CD14-positive monocyte (primary cell): ENCODE measurements around the gene GFPT2. TPM values are rescaled to one million over a fixed set of nuclear protein-coding genes. Genes with fewer than 3 reads are reported as not detected.

Experiments used
- DNase-seq, 3 donors: peaks; one replicate each; pipeline ENCODE4 v3.0.0-alpha.2; 2011 to 2022
- H2AFZ ChIP-seq: 2 replicates; pipeline ENCODE4 v1.6.0; 2012; ENCODE audit warnings: mild to moderate bottlenecking, low read depth, low read length, inconsistent platforms; ENCODE audit not compliant: insufficient read depth, poor library complexity, severe bottlenecking
- H3K27ac ChIP-seq, 2 donors: 1 replicate in 1 of 2; 2 replicates in 1 of 2; pipeline ENCODE4 v1.5.1; 2012 to 2013; ENCODE audit warnings: low read length in 2 of 2, control low read depth in 1 of 2, inconsistent platforms in 1 of 2, low read depth in 1 of 2, mild to moderate bottlenecking in 1 of 2
- H3K27me3 ChIP-seq, 2 donors: one replicate each; pipeline versions ENCODE4 v1.6.0 to v1.6.1; 2011 to 2013; ENCODE audit warnings: low read length in 2 of 2; ENCODE audit not compliant: control insufficient read depth in 2 of 2, insufficient read depth in 2 of 2
- H3K36me3 ChIP-seq, 2 donors: replicated peaks in 1 of 2; 1 replicate in 1 of 2; 2 replicates in 1 of 2; pipeline versions ENCODE4 v1.5.1 to v1.6.1; 2012 to 2013; ENCODE audit warnings: low read length in 2 of 2, control low read depth in 1 of 2, inconsistent platforms in 1 of 2, mild to moderate bottlenecking in 1 of 2; ENCODE audit not compliant: insufficient read depth in 2 of 2, control insufficient read depth in 1 of 2
- H3K4me1 ChIP-seq, 2 donors: 1 replicate in 1 of 2; 2 replicates in 1 of 2; pipeline versions ENCODE4 v1.5.1 to v1.6.1; 2012 to 2013; ENCODE audit warnings: low read length in 2 of 2, control low read depth in 1 of 2, inconsistent platforms in 1 of 2, mild to moderate bottlenecking in 1 of 2, moderate library complexity in 1 of 2; ENCODE audit not compliant: insufficient read depth in 2 of 2, control insufficient read depth in 1 of 2
- H3K4me2 ChIP-seq: replicated peaks from 2 replicates; pipeline ENCODE3; 2012; ENCODE audit warnings: low read length, moderate library complexity, mild to moderate bottlenecking; ENCODE audit not compliant: poor library complexity, severe bottlenecking; ENCODE audit errors: extremely low read depth
- H3K4me3 ChIP-seq, 3 experiments: fragments of 200-600 bp in 1 of 3; sonication (generic) in 1 of 3; replicated peaks in 1 of 3; 1 replicate in 2 of 3; 2 replicates in 1 of 3; pipeline ENCODE4 v1.5.1; 2011 to 2013; ENCODE audit warnings: low read length in 3 of 3, mild to moderate bottlenecking in 3 of 3, control low read depth in 2 of 3, low read depth in 2 of 3, inconsistent platforms in 1 of 3, moderate library complexity in 1 of 3
- H3K79me2 ChIP-seq: 2 replicates; pipeline ENCODE4 v1.6.0; 2012; ENCODE audit warnings: mild to moderate bottlenecking, control low read depth, inconsistent platforms, low read length, moderate library complexity; ENCODE audit not compliant: insufficient read depth
- H3K9ac ChIP-seq: 2 replicates; pipeline ENCODE4 v1.6.0; 2017; ENCODE audit warnings: low read length, mild to moderate bottlenecking; ENCODE audit not compliant: insufficient read depth, poor library complexity, severe bottlenecking
- H3K9me3 ChIP-seq, 2 donors: replicated peaks in 1 of 2; 1 replicate in 1 of 2; 2 replicates in 1 of 2; pipeline versions ENCODE4 v1.5.1 to v1.6.1; 2012 to 2013; ENCODE audit warnings: low read length in 2 of 2, control low read depth in 1 of 2; ENCODE audit not compliant: control insufficient read depth in 1 of 2, insufficient read depth in 1 of 2
- H4K20me1 ChIP-seq: 2 replicates; pipeline ENCODE4 v1.6.0; 2012; ENCODE audit warnings: mild to moderate bottlenecking, low read length, control low read depth, moderate library complexity; ENCODE audit not compliant: insufficient read depth
- H3K27ac Mint-ChIP-seq, 7 donors: one replicate each; pipeline ENCODE4 v1.8.0; 2020; ENCODE audit warnings: mild to moderate bottlenecking in 7 of 7, mixed read lengths in 7 of 7, moderate library complexity in 6 of 7, inconsistent platforms in 2 of 7
- H3K27me3 Mint-ChIP-seq, 3 donors: one replicate each; pipeline ENCODE4 v1.8.0; 2021 to 2022; ENCODE audit warnings: low read depth in 3 of 3, mild to moderate bottlenecking in 3 of 3, mixed read lengths in 3 of 3, moderate library complexity in 3 of 3, inconsistent platforms in 1 of 3
- H3K36me3 Mint-ChIP-seq, 2 donors: one replicate each; pipeline ENCODE4 v1.8.0; 2020; ENCODE audit warnings: mixed read lengths in 2 of 2, inconsistent platforms in 1 of 2, mild to moderate bottlenecking in 1 of 2
- H3K4me1 Mint-ChIP-seq: one replicate; pipeline ENCODE4 v1.8.0; 2020; ENCODE audit warnings: mild to moderate bottlenecking, mixed read lengths
- H3K4me3 Mint-ChIP-seq, 2 donors: one replicate each; pipeline ENCODE4 v1.8.0; 2020; ENCODE audit warnings: mild to moderate bottlenecking in 2 of 2, mixed read lengths in 2 of 2, moderate library complexity in 1 of 2
- H3K9me3 Mint-ChIP-seq, 7 donors: one replicate each; pipeline ENCODE4 v1.8.0; 2020 to 2022; ENCODE audit warnings: mixed read lengths in 7 of 7, mild to moderate bottlenecking in 6 of 7, moderate library complexity in 6 of 7, inconsistent platforms in 2 of 7
- CTCF ChIP-seq: fragments of 200-600 bp; IDR thresholded peaks from one replicate; pipeline ENCODE4 v1.8.0; 2022; ENCODE audit warnings: antibody characterized with exemption, mild to moderate bottlenecking
- WGBS: methylation state at CpG from one replicate; pipeline ENCODE4 v1.1.5; 2013; ENCODE audit warnings: missing lambda C conversion rate; ENCODE audit not compliant: insufficient coverage; 5-methylcytosine and 5-hydroxymethylcytosine counted together
- intact Hi-C, 2 donors: fragments of 100-400 bp; cut with micrococcal nuclease; formaldehyde crosslinking; loops; one replicate each; pipeline versions ENCODE4 v1.15.0 to v1.15.1; 2023
- polyA plus RNA-seq, 3 donors: library from polyadenylated mRNA; depleted of rRNA in 1 of 3; unstranded in 2 of 3; stranded (reverse) in 1 of 3; fragments of 300-500 nt in 2 of 3; fragments of >200 nt in 1 of 3; fragmentation: Illumina TruSeq in 2 of 3; gene quantifications; 1 replicate in 2 of 3; 2 replicates in 1 of 3; pipeline ENCODE4 v1.2.3, GENCODE V29; 2012 to 2021

The GFPT2 gene
- polyA plus RNA-seq, 3 donors: not detected

- no peaks in the 10 kb centered on the region for H3K4me1 ChIP-seq
- no CpG with 5 or more reads among the region's 3 CpGs for WGBS
- H3K9ac ChIP-seq: no peak overlapping the region
- peak overlapping the region in 1 of 7 donors; percentile 56 for H3K27ac Mint-ChIP-seq
- H3K79me2 ChIP-seq: no peaks in the 10 kb centered on the region
- TF ChIP-seq CTCF: no peak
- intact Hi-C loops: no loop called here
- peaks cover 21 to 37% (median 29%) of the 10 kb centered on the region in 3 donors for H3K27me3 Mint-ChIP-seq
- no peak for DNase-seq
- H3K36me3 ChIP-seq: no peaks in the 10 kb centered on the region
- no peak overlapping the region for H3K4me3 ChIP-seq
- H2AFZ ChIP-seq: no peak overlapping the region
- H3K27ac ChIP-seq: no peak overlapping the region
- peaks cover 0 to 6% (median 0%) of the 10 kb centered on the region in 7 donors for H3K9me3 Mint-ChIP-seq
- H3K9me3 ChIP-seq: no peaks in the 10 kb centered on the region
- H3K36me3 Mint-ChIP-seq: no peaks in the 10 kb centered on the region
- no peak overlapping the region for H3K4me3 Mint-ChIP-seq
- H3K27me3 ChIP-seq: peaks cover 0 to 6% of the 10 kb centered on the region in 2 donors
- H3K4me2 ChIP-seq: no peak overlapping the region
- no peaks in the 10 kb centered on the region for H3K4me1 Mint-ChIP-seq
- H4K20me1 ChIP-seq: no peaks in the 10 kb centered on the region
Measured at GRCh38 chr5:180332861-180333260, 20.3 kb downstream of the GFPT2 start.

- no CpG with 5 or more reads among the region's 13 CpGs for WGBS
- Histone ChIP-seq H2AFZ (no peak overlapping the region), H3K4me2 (no peak overlapping the region)
Measured at GRCh38 chr5:180332051-180332517, 21.1 kb downstream of the GFPT2 start.

More at GRCh38 chr5:180332051-180332517, 21.1 kb downstream of the GFPT2 start:
- Mint-ChIP-seq H3K27ac (no peak overlapping the region), H3K9me3 (peaks cover 0 to 4% (median 0%) of the 10 kb centered on the region in 7 donors), H3K4me1 (no peaks in the 10 kb centered on the region), H3K36me3 (no peaks in the 10 kb centered on the region), H3K4me3 (no peak overlapping the region), H3K27me3 (peaks cover 24 to 34% (median 29%) of the 10 kb centered on the region in 3 donors)
- H3K79me2 ChIP-seq: no peaks in the 10 kb centered on the region
- no peaks in the 10 kb centered on the region for H3K9me3 ChIP-seq
- no peak for TF ChIP-seq CTCF
- H3K36me3 ChIP-seq: no peaks in the 10 kb centered on the region
- no peaks in the 10 kb centered on the region for H3K4me1 ChIP-seq
- no peak overlapping the region for H3K4me3 ChIP-seq
- intact Hi-C loops: no loop called here
- DNase-seq: no peak
- peaks cover 0 to 6% of the 10 kb centered on the region in 2 donors for H3K27me3 ChIP-seq
- H4K20me1 ChIP-seq: no peaks in the 10 kb centered on the region
- no peak overlapping the region for H3K9ac ChIP-seq
- H3K27ac ChIP-seq: no peak overlapping the region
